Measurements from ENCODE around the gene KLF4. TPM values are rescaled to one million over a fixed set of nuclear protein-coding genes. Genes with fewer than 3 reads are reported as not detected.

Gene KLF4
- polyA plus RNA-seq, 1 donor (not counting 4 experiments of a cell fraction or from before 2014, with no cell fraction given), result 37.1 TPM

DNA sequence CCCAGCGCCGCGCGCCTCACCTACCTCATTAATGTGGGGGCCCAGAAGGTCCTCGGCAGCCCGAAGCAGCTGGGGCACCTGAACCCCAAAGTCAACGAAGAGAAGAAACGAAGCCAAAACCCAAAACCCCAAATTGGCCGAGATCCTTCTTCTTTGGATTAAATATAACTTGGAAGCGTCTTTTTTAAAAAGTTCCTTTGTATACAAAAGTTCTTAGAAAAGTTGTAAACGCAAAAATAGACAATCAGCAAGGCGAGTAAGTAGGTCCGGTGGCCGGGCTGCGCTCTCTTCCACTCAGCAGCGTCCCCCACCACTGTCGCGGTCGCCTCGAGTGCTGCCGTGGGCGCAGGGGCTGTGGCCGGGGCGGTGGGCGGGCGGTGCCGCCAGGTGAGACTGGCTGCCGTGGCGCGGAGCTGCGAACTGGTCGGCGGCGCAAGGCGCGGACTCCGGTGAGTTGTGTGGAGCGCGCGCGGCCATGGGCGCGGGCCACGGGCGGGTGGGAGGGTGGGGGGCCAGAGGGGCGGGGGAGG is 360 bp downstream of the KLF4 start:
- H4K20me1 ChIP-seq (ENCODE audit: control insufficient read depth, extremely low read depth, insufficient read depth, low read length), result no peaks in the 10 kb centered on the region
- H3K27ac ChIP-seq (ENCODE audit: control insufficient read depth, insufficient read depth, low read length), result peak overlapping the region; percentile 95
- no peak for FAIRE-seq
- peak overlapping the region; percentile 97 for H3K9ac ChIP-seq (ENCODE audit: control insufficient read depth, extremely low read depth, insufficient read depth, low read length)
- H2AFZ ChIP-seq (ENCODE audit: control insufficient read depth, low read length), result peak overlapping the region; percentile 10
- H3K79me2 ChIP-seq (ENCODE audit: control insufficient read depth, insufficient read depth, low read length), result peaks cover 45% of the 10 kb centered on the region
- peak overlapping the region; percentile 93 to 99 (median 94) for H3K4me3 ChIP-seq (ENCODE audit: control insufficient read depth in 2 of 3, extremely low read depth in 1 of 3, insufficient read depth in 2 of 3, low read depth in 1 of 3, low read length in 3 of 3)
- no peak for DNase-seq (ENCODE audit: low read depth, low spot score)
- H3K27me3 ChIP-seq (ENCODE audit: control insufficient read depth, extremely low read depth, insufficient read depth, low read length), result no peaks in the 10 kb centered on the region
- H3K9me3 ChIP-seq (ENCODE audit: control insufficient read depth, low read depth, low read length), result no peaks in the 10 kb centered on the region
- peak overlapping the region; percentile 95 for H3K4me2 ChIP-seq (ENCODE audit: control insufficient read depth, extremely low read depth, insufficient read depth, low read depth, low read length)
- peaks cover 18% of the 10 kb centered on the region for H3K4me1 ChIP-seq (ENCODE audit: control insufficient read depth, extremely low read depth, insufficient read depth, low read length)
- peaks cover 4 to 21% of the 10 kb centered on the region in 2 experiments for H3K36me3 ChIP-seq (ENCODE audit: control insufficient read depth in 2 of 2, extremely low read depth in 1 of 2, insufficient read depth in 2 of 2, low read length in 2 of 2)
- dilution Hi-C loops (cut with MboI; ENCODE audit: extremely low pct_ligation_motif_present, low sequenced_read_pairs), result no loop called here
- TF ChIP-seq, protein P1, sequence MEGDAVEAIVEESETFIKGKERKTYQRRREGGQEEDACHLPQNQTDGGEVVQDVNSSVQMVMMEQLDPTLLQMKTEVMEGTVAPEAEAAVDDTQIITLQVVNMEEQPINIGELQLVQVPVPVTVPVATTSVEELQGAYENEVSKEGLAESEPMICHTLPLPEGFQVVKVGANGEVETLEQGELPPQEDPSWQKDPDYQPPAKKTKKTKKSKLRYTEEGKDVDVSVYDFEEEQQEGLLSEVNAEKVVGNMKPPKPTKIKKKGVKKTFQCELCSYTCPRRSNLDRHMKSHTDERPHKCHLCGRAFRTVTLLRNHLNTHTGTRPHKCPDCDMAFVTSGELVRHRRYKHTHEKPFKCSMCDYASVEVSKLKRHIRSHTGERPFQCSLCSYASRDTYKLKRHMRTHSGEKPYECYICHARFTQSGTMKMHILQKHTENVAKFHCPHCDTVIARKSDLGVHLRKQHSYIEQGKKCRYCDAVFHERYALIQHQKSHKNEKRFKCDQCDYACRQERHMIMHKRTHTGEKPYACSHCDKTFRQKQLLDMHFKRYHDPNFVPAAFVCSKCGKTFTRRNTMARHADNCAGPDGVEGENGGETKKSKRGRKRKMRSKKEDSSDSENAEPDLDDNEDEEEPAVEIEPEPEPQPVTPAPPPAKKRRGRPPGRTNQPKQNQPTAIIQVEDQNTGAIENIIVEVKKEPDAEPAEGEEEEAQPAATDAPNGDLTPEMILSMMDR (optimal IDR thresholded peaks at IDR 0.05 in 1 of 3, IDR thresholded peaks at IDR 0.05 in 1 of 3, conservative IDR thresholded peaks at IDR 0.05 in 1 of 3; ENCODE audit: extremely low read depth in 1 of 3, insufficient read depth in 2 of 3, low read length in 3 of 3), result no peak
- no peak for TF ChIP-seq EZH2 (IDR thresholded peaks at IDR 0.05; ENCODE audit: low read length)
- no peaks in the 10 kb centered on the region for H3K9me1 ChIP-seq (ENCODE audit: control insufficient read depth, extremely low read depth, insufficient read depth, low read length)

DNA sequence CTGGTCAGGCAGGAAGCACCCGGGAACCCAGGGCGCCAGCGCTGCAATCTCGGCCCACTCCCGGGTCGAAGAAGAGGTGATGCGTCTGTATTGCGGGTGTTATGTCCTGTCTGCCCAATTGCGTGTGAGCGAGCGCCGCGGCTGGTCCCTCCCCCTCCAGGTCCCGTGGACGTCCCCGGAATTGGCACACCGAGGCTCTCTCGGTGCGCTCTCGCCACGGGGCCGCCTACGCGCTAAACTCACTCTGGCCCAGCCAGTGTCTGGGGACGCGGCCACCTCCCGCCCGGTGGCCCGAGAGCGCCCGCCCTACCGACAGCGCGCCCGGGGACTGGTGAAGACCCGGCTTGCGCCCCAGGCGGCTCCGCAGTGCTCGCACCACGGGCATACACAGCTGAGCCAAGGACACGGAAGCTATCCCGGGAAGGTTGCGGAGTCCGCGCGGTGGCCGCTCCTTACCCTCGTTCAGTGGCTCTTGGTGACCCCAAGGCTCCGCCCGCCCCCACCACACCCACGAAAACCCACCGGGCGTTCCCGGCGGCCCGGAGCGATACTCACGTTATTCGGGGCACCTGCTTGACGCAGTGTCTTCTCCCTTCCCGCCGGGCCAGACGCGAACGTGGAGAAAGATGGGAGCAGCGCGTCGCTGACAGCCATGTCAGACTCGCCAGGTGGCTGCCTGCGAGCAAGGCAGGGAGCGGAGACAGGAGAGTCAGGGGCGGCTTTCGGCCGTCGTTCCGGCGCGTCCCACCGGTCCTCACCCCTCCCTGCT is 1.0 kb downstream of the KLF4 start:
- dilution Hi-C loops (cut with MboI; ENCODE audit: extremely low pct_ligation_motif_present, low sequenced_read_pairs), result no loop called here
- TF ChIP-seq, protein P1 (optimal IDR thresholded peaks at IDR 0.05 in 1 of 3, IDR thresholded peaks at IDR 0.05 in 1 of 3, conservative IDR thresholded peaks at IDR 0.05 in 1 of 3; ENCODE audit: extremely low read depth in 1 of 3, insufficient read depth in 2 of 3, low read length in 3 of 3), result no peak
- TF ChIP-seq EZH2 (IDR thresholded peaks at IDR 0.05; ENCODE audit: low read length), result no peak
- Histone ChIP-seq H3K4me1 (ENCODE audit: control insufficient read depth, extremely low read depth, insufficient read depth, low read length) (peaks cover 18% of the 10 kb centered on the region), H3K36me3 (ENCODE audit: control insufficient read depth in 2 of 2, extremely low read depth in 1 of 2, insufficient read depth in 2 of 2, low read length in 2 of 2) (peaks cover 4 to 21% of the 10 kb centered on the region in 2 experiments), H3K9me1 (ENCODE audit: control insufficient read depth, extremely low read depth, insufficient read depth, low read length) (no peaks in the 10 kb centered on the region), H3K9me3 (ENCODE audit: control insufficient read depth, low read depth, low read length) (no peaks in the 10 kb centered on the region), H2AFZ (ENCODE audit: control insufficient read depth, low read length) (peak overlapping the region; percentile 10), H3K27me3 (ENCODE audit: control insufficient read depth, extremely low read depth, insufficient read depth, low read length) (no peaks in the 10 kb centered on the region), H3K9ac (ENCODE audit: control insufficient read depth, extremely low read depth, insufficient read depth, low read length) (peak overlapping the region; percentile 97), H3K79me2 (ENCODE audit: control insufficient read depth, insufficient read depth, low read length) (peaks cover 45% of the 10 kb centered on the region), H4K20me1 (ENCODE audit: control insufficient read depth, extremely low read depth, insufficient read depth, low read length) (no peaks in the 10 kb centered on the region), H3K4me2 (ENCODE audit: control insufficient read depth, extremely low read depth, insufficient read depth, low read depth, low read length) (peak overlapping the region; percentile 95), H3K27ac (ENCODE audit: control insufficient read depth, insufficient read depth, low read length) (peak overlapping the region; percentile 95), H3K4me3 (ENCODE audit: control insufficient read depth in 2 of 3, extremely low read depth in 1 of 3, insufficient read depth in 2 of 3, low read depth in 1 of 3, low read length in 3 of 3) (peak overlapping the region; percentile 93 to 99 (median 94))
- no peak for DNase-seq (ENCODE audit: low read depth, low spot score)
- FAIRE-seq, result no peak

Data from keratinocyte (primary cell).